Stomach (tissue), 4 donors: ENCODE data around the gene INSYN2B.

Source experiments
- CTCF ChIP-seq, 7 experiments: fragments of 450-650 bp in 4 of 7; fragments of 200-600 bp in 3 of 7; sonication (generic) in 3 of 7; IDR thresholded peaks; one replicate each; pipeline ENCODE4 v1.5.1; 2016 to 2019; ENCODE audit warnings: antibody characterized with exemption in 7 of 7, control low read depth in 2 of 7, mild to moderate bottlenecking in 1 of 7
- POLR2AphosphoS5 ChIP-seq, 3 donors: sonication (generic); formaldehyde crosslinking; IDR thresholded peaks; one replicate each; pipeline ENCODE4 v1.6.1; 2016; ENCODE audit warnings: antibody characterized with exemption in 3 of 3

GRCh38 chr5:169939731-169940130 lies 40.6 kb downstream of the INSYN2B start:
- TF ChIP-seq CTCF (IDR thresholded peaks at IDR 0.05) (no peak), POLR2AphosphoS5 (IDR thresholded peaks at IDR 0.05) (no peak)
